Measurements from ENCODE around the gene C2orf72.
"Not testable (repeated sequence)": the region's sequence is repeated elsewhere in the genome, so short reads cannot be mapped to it uniquely, and the experiment has no call there.

C2orf72 gene

GRCh38 chr2:231013820-231014219 is 23.5 kb upstream of the C2orf72 start:
- DNase-seq (ENCODE audit: low read depth in 3 of 3, low spot score in 1 of 3) = no peak

- DNase-seq (ENCODE audit: low read depth in 3 of 3, low spot score in 1 of 3) = no peak
These were observed 21.8 kb upstream of the C2orf72 start for GRCh38 chr2:231015478-231015877.

- no peak for DNase-seq (ENCODE audit: low read depth in 3 of 3, low spot score in 1 of 3)
These were observed 21.4 kb upstream of the C2orf72 start for GRCh38 chr2:231015926-231016325.

- DNase-seq (ENCODE audit: low read depth in 3 of 3, low spot score in 1 of 3) = no peak
These were observed 20.6 kb upstream of the C2orf72 start for GRCh38 chr2:231016566-231017230.

- DNase-seq (ENCODE audit: low read depth in 3 of 3, low spot score in 1 of 3) = no peak
These were observed 20.1 kb upstream of the C2orf72 start for GRCh38 chr2:231017231-231017598.

- no peak for DNase-seq (ENCODE audit: low read depth in 3 of 3, low spot score in 1 of 3)
These were observed 19.1 kb upstream of the C2orf72 start for GRCh38 chr2:231018184-231018583.

GRCh38 chr2:231025059-231025458 is 12.3 kb upstream of the C2orf72 start:
- not testable (repeated sequence) for DNase-seq (ENCODE audit: low read depth in 3 of 3, low spot score in 1 of 3)

GRCh38 chr2:231028889-231029288 is 8.4 kb upstream of the C2orf72 start:
- no peak for DNase-seq (ENCODE audit: low read depth in 3 of 3, low spot score in 1 of 3)

- no peak for DNase-seq (ENCODE audit: low read depth in 3 of 3, low spot score in 1 of 3)
These were observed 7.8 kb upstream of the C2orf72 start for GRCh38 chr2:231029563-231029962.

- DNase-seq (ENCODE audit: low read depth in 3 of 3, low spot score in 1 of 3) = no peak
These were observed 6.6 kb upstream of the C2orf72 start for GRCh38 chr2:231030725-231031124.

GRCh38 chr2:231032575-231033140 is 4.7 kb upstream of the C2orf72 start:
- no peak for DNase-seq (ENCODE audit: low read depth in 3 of 3, low spot score in 1 of 3)

GRCh38 chr2:231033147-231034132 is 3.9 kb upstream of the C2orf72 start:
- no peak for DNase-seq (ENCODE audit: low read depth in 3 of 3, low spot score in 1 of 3)

GRCh38 chr2:231034291-231034882 is 2.9 kb upstream of the C2orf72 start:
- DNase-seq (ENCODE audit: low read depth in 3 of 3, low spot score in 1 of 3) = no peak

- DNase-seq (ENCODE audit: low read depth in 3 of 3, low spot score in 1 of 3) = no peak
These were observed 1.2 kb upstream of the C2orf72 start for GRCh38 chr2:231036131-231036530.

GRCh38 chr2:231036578-231037106 is 681 bp upstream of the C2orf72 start:
- no peak for DNase-seq (ENCODE audit: low read depth in 3 of 3, low spot score in 1 of 3)

GRCh38 chr2:231037731-231038482 is 584 bp downstream of the C2orf72 start:
- no peak for DNase-seq (ENCODE audit: low read depth in 3 of 3, low spot score in 1 of 3)

GRCh38 chr2:231038483-231039293 is 1.4 kb downstream of the C2orf72 start:
- DNase-seq (ENCODE audit: low read depth in 3 of 3, low spot score in 1 of 3) = no peak

- no peak for DNase-seq (ENCODE audit: low read depth in 3 of 3, low spot score in 1 of 3)
These were observed 2.0 kb downstream of the C2orf72 start for GRCh38 chr2:231039294-231039664.

- DNase-seq (ENCODE audit: low read depth in 3 of 3, low spot score in 1 of 3) = no peak
These were observed 2.6 kb downstream of the C2orf72 start for GRCh38 chr2:231039821-231040364.

Data from stimulated activated CD4-positive, alpha-beta T cell treated with anti-CD3 and anti-CD28 coated beads, TNF-alpha, amount 100 ng/mL, for 1 hour (primary cell).